Prostate gland (tissue), 2 donors: Measurements from ENCODE around the gene DIAPH2.
"Not testable (repeated sequence)": the region's sequence is repeated elsewhere in the genome, so short reads cannot be mapped to it uniquely, and the experiment has no call there.

Experiments
- POLR2A ChIP-seq: fragments of 450-650 bp; IDR thresholded peaks from one replicate; pipeline ENCODE4 v1.6.1; 2016; ENCODE audit warnings: antibody characterized with exemption, mild to moderate bottlenecking
- POLR2AphosphoS5 ChIP-seq: sonication (generic); formaldehyde crosslinking; IDR thresholded peaks from one replicate; pipeline ENCODE4 v1.6.1; 2017; ENCODE audit warnings: antibody characterized with exemption
- TF ChIP-seq, protein P1 (sequence below), 4 experiments: fragments of 200-600 bp in 2 of 4; fragments of 450-650 bp in 2 of 4; sonication (generic) in 2 of 4; IDR thresholded peaks; 1 replicate in 3 of 4; 2 replicates in 1 of 4; pipeline ENCODE4 v1.5.1; 2016 to 2019; ENCODE audit warnings: antibody characterized with exemption in 4 of 4, mild to moderate bottlenecking in 2 of 4, moderate library complexity in 2 of 4

DNA sequence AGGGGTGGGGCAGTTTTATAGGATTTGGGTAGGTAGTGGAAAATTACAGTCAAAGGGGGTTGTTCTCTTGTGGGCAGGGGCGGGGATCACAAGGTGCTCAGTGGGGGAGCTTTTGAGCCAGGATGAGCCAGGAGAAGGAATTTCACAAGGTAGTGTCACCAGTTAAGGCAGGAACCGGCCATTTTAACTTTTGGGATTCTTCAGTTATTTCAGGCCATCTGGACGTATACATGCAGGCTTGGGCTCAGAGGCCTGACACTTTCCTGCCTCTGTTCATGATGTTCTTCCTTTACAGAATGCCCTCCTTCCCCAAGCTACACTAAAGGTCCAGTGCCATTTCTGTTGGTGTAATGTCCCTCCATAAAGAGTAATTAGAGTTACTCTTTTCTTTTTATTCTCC, 157.2 kb downstream of the DIAPH2 start:
- TF ChIP-seq, protein P1, sequence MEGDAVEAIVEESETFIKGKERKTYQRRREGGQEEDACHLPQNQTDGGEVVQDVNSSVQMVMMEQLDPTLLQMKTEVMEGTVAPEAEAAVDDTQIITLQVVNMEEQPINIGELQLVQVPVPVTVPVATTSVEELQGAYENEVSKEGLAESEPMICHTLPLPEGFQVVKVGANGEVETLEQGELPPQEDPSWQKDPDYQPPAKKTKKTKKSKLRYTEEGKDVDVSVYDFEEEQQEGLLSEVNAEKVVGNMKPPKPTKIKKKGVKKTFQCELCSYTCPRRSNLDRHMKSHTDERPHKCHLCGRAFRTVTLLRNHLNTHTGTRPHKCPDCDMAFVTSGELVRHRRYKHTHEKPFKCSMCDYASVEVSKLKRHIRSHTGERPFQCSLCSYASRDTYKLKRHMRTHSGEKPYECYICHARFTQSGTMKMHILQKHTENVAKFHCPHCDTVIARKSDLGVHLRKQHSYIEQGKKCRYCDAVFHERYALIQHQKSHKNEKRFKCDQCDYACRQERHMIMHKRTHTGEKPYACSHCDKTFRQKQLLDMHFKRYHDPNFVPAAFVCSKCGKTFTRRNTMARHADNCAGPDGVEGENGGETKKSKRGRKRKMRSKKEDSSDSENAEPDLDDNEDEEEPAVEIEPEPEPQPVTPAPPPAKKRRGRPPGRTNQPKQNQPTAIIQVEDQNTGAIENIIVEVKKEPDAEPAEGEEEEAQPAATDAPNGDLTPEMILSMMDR (IDR thresholded peaks at IDR 0.05): not testable (repeated sequence)
- TF ChIP-seq POLR2A, POLR2AphosphoS5: not testable (repeated sequence)
